ENCODE data around the gene SMG6. TPM values are rescaled to one million over a fixed set of nuclear protein-coding genes. Genes with fewer than 3 reads are reported as not detected.

SMG6 gene
- total and polyA plus RNA-seq, 7 experiments from 2014 or later: 8.6 to 65.3 (median 52.7) TPM

GRCh38 chr17:2067048-2067561, 236.5 kb downstream of the SMG6 start:
- Histone ChIP-seq H3K36me3 (ENCODE audit: control insufficient read depth in 2 of 3, insufficient read depth in 3 of 3, low read length in 3 of 3) (peaks cover 0 to 98% (median 3%) of the 10 kb centered on the region in 3 experiments), H3K4me3 (ENCODE audit: low read length) (no peak overlapping the region), H3K9me3 (ENCODE audit: control insufficient read depth in 2 of 3, low read length in 3 of 3) (no peaks in the 10 kb centered on the region), H3K27ac (ENCODE audit: low read depth, low read length) (no peak overlapping the region), H3K27me3 (ENCODE audit: control insufficient read depth in 2 of 2, insufficient read depth in 2 of 2, low read length in 2 of 2) (no peaks in the 10 kb centered on the region), H3K4me1 (ENCODE audit: control insufficient read depth in 2 of 2, insufficient read depth in 2 of 2, low read length in 2 of 2) (peaks cover 0 to 28% of the 10 kb centered on the region in 2 donors)
- intact Hi-C loops (cut with micrococcal nuclease): no loop called here
- peaks cover 0 to 4% (median 0%) of the 10 kb centered on the region in 5 donors for H3K27me3 Mint-ChIP-seq
- ChIA-PET CTCF (interaction anchor here (1.1 to 1.8 kb wide), 2 partner anchors 12 to 178 kb away, joined by 4 to 5 read pairs; partner anchors contain the start of gene HIC1), POLR2A (no interaction called here)
- peaks cover 18 to 95% (median 72%) of the 10 kb centered on the region in 5 donors for H3K36me3 Mint-ChIP-seq
- peaks cover 0 to 91% (median 0%) of the 10 kb centered on the region in 7 donors for H3K4me1 Mint-ChIP-seq
- H3K27ac Mint-ChIP-seq: peak overlapping the region in 1 of 9 donors; percentile 46
- no peak for DNase-seq
- no peak overlapping the region for H3K4me3 Mint-ChIP-seq
- no peaks in the 10 kb centered on the region for H3K9me3 Mint-ChIP-seq
- no peak for ATAC-seq

DNA sequence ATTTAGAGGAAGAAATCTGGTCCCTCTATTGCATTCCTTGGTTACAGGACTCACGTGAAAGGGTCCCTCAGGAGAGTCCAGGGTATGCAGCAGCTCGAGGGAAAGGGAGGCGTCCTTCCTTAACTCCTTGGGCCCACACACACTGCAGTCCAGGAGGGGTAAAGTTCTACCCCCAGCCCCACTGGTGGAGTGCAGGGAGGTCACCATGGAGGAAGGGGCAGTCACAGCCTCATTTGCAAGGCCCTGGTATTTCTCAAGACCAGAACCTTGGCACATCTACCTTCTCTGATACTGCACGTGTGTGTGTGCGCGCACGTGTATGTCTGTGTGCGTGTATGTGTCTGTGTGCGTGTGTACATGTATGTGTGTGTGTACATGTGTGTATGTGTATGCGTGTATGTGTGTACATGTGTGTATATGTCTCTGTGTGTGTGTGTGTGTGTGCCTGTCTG, 237.6 kb downstream of the SMG6 start:
- ATAC-seq: no peak
- intact Hi-C loops (cut with micrococcal nuclease): no loop called here
- H3K27me3 ChIP-seq (ENCODE audit: control insufficient read depth in 2 of 2, insufficient read depth in 2 of 2, low read length in 2 of 2): no peaks in the 10 kb centered on the region
- ChIA-PET CTCF (interaction anchor here (0.6 kb wide), 1 partner anchor 79 kb away, joined by 4 read pairs; no protein-coding TSS in a partner anchor), POLR2A (no interaction called here)
- DNase-seq: no peak
- H3K27ac ChIP-seq (ENCODE audit: low read depth, low read length): no peak overlapping the region
- H3K4me3 Mint-ChIP-seq: no peak overlapping the region
- H3K4me1 ChIP-seq (ENCODE audit: control insufficient read depth in 2 of 2, insufficient read depth in 2 of 2, low read length in 2 of 2): peaks cover 0 to 27% of the 10 kb centered on the region in 2 donors
- H3K27ac Mint-ChIP-seq: peak overlapping the region in 2 of 9 donors; percentile 1 to 90
- peaks cover 0 to 4% (median 0%) of the 10 kb centered on the region in 5 donors for H3K27me3 Mint-ChIP-seq
- H3K4me1 Mint-ChIP-seq: peaks cover 0 to 85% (median 0%) of the 10 kb centered on the region in 7 donors
- peaks cover 14 to 94% (median 70%) of the 10 kb centered on the region in 5 donors for H3K36me3 Mint-ChIP-seq
- H3K9me3 ChIP-seq (ENCODE audit: control insufficient read depth in 2 of 3, low read length in 3 of 3): no peaks in the 10 kb centered on the region
- peaks cover 0 to 98% (median 3%) of the 10 kb centered on the region in 3 experiments for H3K36me3 ChIP-seq (ENCODE audit: control insufficient read depth in 2 of 3, insufficient read depth in 3 of 3, low read length in 3 of 3)
- no peak overlapping the region for H3K4me3 ChIP-seq (ENCODE audit: low read length)
- H3K9me3 Mint-ChIP-seq: no peaks in the 10 kb centered on the region

GRCh38 chr17:2064980-2065785, 238.4 kb downstream of the SMG6 start:
- peak; percentile 73 for ATAC-seq
- Mint-ChIP-seq H3K4me3 (peak overlapping the region in 1 of 10 donors; percentile 45), H3K27ac (peak overlapping the region in 2 of 9 donors; percentile 55 to 90), H3K27me3 (peaks cover 0 to 10% (median 0%) of the 10 kb centered on the region in 5 donors), H3K9me3 (no peaks in the 10 kb centered on the region), H3K36me3 (peaks cover 12 to 92% (median 72%) of the 10 kb centered on the region in 5 donors), H3K4me1 (peaks cover 0 to 84% (median 1%) of the 10 kb centered on the region in 7 donors)
- peaks cover 0 to 97% (median 3%) of the 10 kb centered on the region in 3 experiments for H3K36me3 ChIP-seq (ENCODE audit: control insufficient read depth in 2 of 3, insufficient read depth in 3 of 3, low read length in 3 of 3)
- H3K27me3 ChIP-seq (ENCODE audit: control insufficient read depth in 2 of 2, insufficient read depth in 2 of 2, low read length in 2 of 2): no peaks in the 10 kb centered on the region
- no peak overlapping the region for H3K27ac ChIP-seq (ENCODE audit: low read depth, low read length)
- no peak overlapping the region for H3K4me3 ChIP-seq (ENCODE audit: low read length)
- intact Hi-C loops (cut with micrococcal nuclease): loop anchor here in 1 of 2 donors (5.0 kb wide), 1 partner anchor 107 kb away; no protein-coding TSS in a partner anchor
- peak in 1 of 9 donors; percentile 67 for DNase-seq
- POLR2A ChIA-PET: no interaction called here
- peaks cover 0 to 19% of the 10 kb centered on the region in 2 donors for H3K4me1 ChIP-seq (ENCODE audit: control insufficient read depth in 2 of 2, insufficient read depth in 2 of 2, low read length in 2 of 2)
- no peaks in the 10 kb centered on the region for H3K9me3 ChIP-seq (ENCODE audit: control insufficient read depth in 2 of 3, low read length in 3 of 3)
- CTCF ChIA-PET: no interaction called here

DNA sequence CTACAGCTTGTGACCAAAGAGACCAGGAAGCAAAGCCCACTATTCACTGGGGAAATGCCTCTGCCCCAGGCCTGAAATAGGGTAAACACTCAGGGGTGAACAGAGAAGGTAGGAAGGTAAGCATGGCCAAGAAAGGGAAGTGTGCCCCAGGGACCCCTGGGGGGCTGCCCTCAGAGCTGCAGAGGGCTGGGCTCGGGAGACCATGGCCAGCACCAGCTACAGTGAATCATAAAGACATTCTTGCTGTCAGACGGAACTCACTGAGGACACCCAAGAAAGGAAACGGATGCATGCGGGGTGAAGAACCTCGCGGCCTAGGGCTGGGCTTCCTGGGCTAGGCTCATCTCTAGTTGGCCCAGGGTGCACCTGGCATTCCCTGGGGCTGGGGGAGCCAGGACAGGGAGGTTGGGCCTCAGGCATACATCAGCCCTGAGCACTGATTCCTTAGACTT, 239.0 kb downstream of the SMG6 start:
- peaks cover 6 to 85% (median 68%) of the 10 kb centered on the region in 5 donors for H3K36me3 Mint-ChIP-seq

GRCh38 chr17:2064147-2064489, 239.5 kb downstream of the SMG6 start:
- no peaks in the 10 kb centered on the region for H3K27me3 ChIP-seq (ENCODE audit: control insufficient read depth in 2 of 2, insufficient read depth in 2 of 2, low read length in 2 of 2)
- H3K4me3 ChIP-seq (ENCODE audit: low read length): no peak overlapping the region
- no peak for DNase-seq
- H3K9me3 ChIP-seq (ENCODE audit: control insufficient read depth in 2 of 3, low read length in 3 of 3): no peaks in the 10 kb centered on the region
- Mint-ChIP-seq H3K4me3 (no peak overlapping the region), H3K36me3 (peaks cover 5 to 81% (median 66%) of the 10 kb centered on the region in 5 donors), H3K27ac (peak overlapping the region in 1 of 9 donors; percentile 90), H3K4me1 (peaks cover 0 to 82% (median 6%) of the 10 kb centered on the region in 7 donors), H3K27me3 (peaks cover 3 to 10% (median 5%) of the 10 kb centered on the region in 5 donors), H3K9me3 (no peaks in the 10 kb centered on the region)
- ATAC-seq: no peak
- intact Hi-C loops (cut with micrococcal nuclease): loop anchor here in 1 of 2 donors (5.0 kb wide), 1 partner anchor 108 kb away; no protein-coding TSS in a partner anchor
- no peak overlapping the region for H3K27ac ChIP-seq (ENCODE audit: low read depth, low read length)
- peaks cover 0 to 88% (median 3%) of the 10 kb centered on the region in 3 experiments for H3K36me3 ChIP-seq (ENCODE audit: control insufficient read depth in 2 of 3, insufficient read depth in 3 of 3, low read length in 3 of 3)
- H3K4me1 ChIP-seq (ENCODE audit: control insufficient read depth in 2 of 2, insufficient read depth in 2 of 2, low read length in 2 of 2): peaks cover 0 to 15% of the 10 kb centered on the region in 2 donors
- ChIA-PET CTCF (no interaction called here), POLR2A (no interaction called here)

More for the DNA sequence above, 239.0 kb downstream of the SMG6 start:
- no peaks in the 10 kb centered on the region for H3K9me3 ChIP-seq (ENCODE audit: control insufficient read depth in 2 of 3, low read length in 3 of 3)
- Mint-ChIP-seq H3K4me3 (peak overlapping the region in 1 of 10 donors; percentile 45), H3K9me3 (no peaks in the 10 kb centered on the region), H3K27me3 (peaks cover 1 to 10% (median 2%) of the 10 kb centered on the region in 5 donors), H3K4me1 (peaks cover 0 to 83% (median 2%) of the 10 kb centered on the region in 7 donors), H3K27ac (peak overlapping the region in 3 of 9 donors; percentile 42 to 90 (median 55))
- ATAC-seq (peak; percentile 8), DNase-seq (no peak)
- no peak overlapping the region for H3K4me3 ChIP-seq (ENCODE audit: low read length)
- ChIA-PET POLR2A (no interaction called here), CTCF (no interaction called here)
- peaks cover 0 to 15% of the 10 kb centered on the region in 2 donors for H3K4me1 ChIP-seq (ENCODE audit: control insufficient read depth in 2 of 2, insufficient read depth in 2 of 2, low read length in 2 of 2)
- peaks cover 0 to 91% (median 3%) of the 10 kb centered on the region in 3 experiments for H3K36me3 ChIP-seq (ENCODE audit: control insufficient read depth in 2 of 3, insufficient read depth in 3 of 3, low read length in 3 of 3)
- intact Hi-C loops (cut with micrococcal nuclease): loop anchor here in 1 of 2 donors (5.0 kb wide), 1 partner anchor 108 kb away; no protein-coding TSS in a partner anchor
- no peaks in the 10 kb centered on the region for H3K27me3 ChIP-seq (ENCODE audit: control insufficient read depth in 2 of 2, insufficient read depth in 2 of 2, low read length in 2 of 2)
- H3K27ac ChIP-seq (ENCODE audit: low read depth, low read length): no peak overlapping the region

- Histone ChIP-seq H3K4me3 (ENCODE audit: low read length) (no peak overlapping the region), H3K36me3 (ENCODE audit: control insufficient read depth in 2 of 3, insufficient read depth in 3 of 3, low read length in 3 of 3) (peaks cover 0 to 82% (median 3%) of the 10 kb centered on the region in 3 experiments), H3K27ac (ENCODE audit: low read depth, low read length) (no peak overlapping the region), H3K27me3 (ENCODE audit: control insufficient read depth in 2 of 2, insufficient read depth in 2 of 2, low read length in 2 of 2) (no peaks in the 10 kb centered on the region), H3K9me3 (ENCODE audit: control insufficient read depth in 2 of 3, low read length in 3 of 3) (no peaks in the 10 kb centered on the region), H3K4me1 (ENCODE audit: control insufficient read depth in 2 of 2, insufficient read depth in 2 of 2, low read length in 2 of 2) (peaks cover under 1 to 11% of the 10 kb centered on the region in 2 donors)
- no peaks in the 10 kb centered on the region for H3K9me3 Mint-ChIP-seq
- no peak for ATAC-seq
- H3K27ac Mint-ChIP-seq: peak overlapping the region in 1 of 9 donors; percentile 68
- peaks cover 0 to 76% (median 6%) of the 10 kb centered on the region in 7 donors for H3K4me1 Mint-ChIP-seq
- H3K36me3 Mint-ChIP-seq: peaks cover 5 to 75% (median 60%) of the 10 kb centered on the region in 5 donors
- H3K4me3 Mint-ChIP-seq: no peak overlapping the region
- intact Hi-C loops (cut with micrococcal nuclease): loop anchor here in 1 of 2 donors (5.0 kb wide), 1 partner anchor 109 kb away; no protein-coding TSS in a partner anchor
- DNase-seq: no peak
- peaks cover 3 to 10% (median 5%) of the 10 kb centered on the region in 5 donors for H3K27me3 Mint-ChIP-seq
- POLR2A ChIA-PET: interaction anchor here (0.7 kb wide), 1 partner anchor 217 kb away, joined by 3 read pairs; no protein-coding TSS in a partner anchor
- CTCF ChIA-PET: no interaction called here
Observed at GRCh38 chr17:2063261-2064146, 240.1 kb downstream of the SMG6 start.
